HG02759 (cell line): ENCODE results near the gene CDC20.

Experiments
- ATAC-seq: cut with Tn5 transposase; IDR thresholded peaks from one replicate; pipeline ENCODE4 v1.9.1; 2021; ENCODE audit warnings: mild to moderate bottlenecking, moderate library complexity; ENCODE audit not compliant: unreplicated experiment

Gene CDC20

GRCh38 chr1:43358746-43359693 lies at the start of gene CDC20:
Gene CDC20 (plus strand): TSS chr1:43358981. CDS start chr1:43359216, 235 bp downstream.
- peak; percentile 97 for ATAC-seq

- ATAC-seq = no peak
Measured at GRCh38 chr1:43309405-43310025, 49.3 kb upstream of the CDC20 start.

DNA sequence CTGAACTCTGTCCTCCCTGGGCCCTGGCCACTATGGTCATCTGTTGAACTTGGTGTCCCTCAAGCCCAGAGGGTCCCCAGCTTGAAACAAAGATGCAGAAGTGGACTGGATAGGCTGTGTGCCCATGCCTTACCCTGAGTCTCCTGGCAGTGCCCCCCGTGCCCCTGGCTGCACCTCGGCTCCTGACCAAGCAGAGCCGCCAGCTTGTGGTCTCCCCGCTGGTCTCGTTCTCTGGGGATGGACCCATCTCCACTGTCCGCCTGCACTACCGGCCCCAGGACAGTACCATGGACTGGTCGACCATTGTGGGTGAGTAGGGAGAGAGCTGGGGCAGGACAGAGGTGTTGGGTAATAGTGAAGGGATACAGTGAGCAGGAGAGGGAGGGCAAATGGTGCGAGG lies 47.3 kb upstream of the CDC20 start:
- ATAC-seq = no peak

- no peak for ATAC-seq
Measured at GRCh38 chr1:43312212-43312623, 46.6 kb upstream of the CDC20 start.

DNA sequence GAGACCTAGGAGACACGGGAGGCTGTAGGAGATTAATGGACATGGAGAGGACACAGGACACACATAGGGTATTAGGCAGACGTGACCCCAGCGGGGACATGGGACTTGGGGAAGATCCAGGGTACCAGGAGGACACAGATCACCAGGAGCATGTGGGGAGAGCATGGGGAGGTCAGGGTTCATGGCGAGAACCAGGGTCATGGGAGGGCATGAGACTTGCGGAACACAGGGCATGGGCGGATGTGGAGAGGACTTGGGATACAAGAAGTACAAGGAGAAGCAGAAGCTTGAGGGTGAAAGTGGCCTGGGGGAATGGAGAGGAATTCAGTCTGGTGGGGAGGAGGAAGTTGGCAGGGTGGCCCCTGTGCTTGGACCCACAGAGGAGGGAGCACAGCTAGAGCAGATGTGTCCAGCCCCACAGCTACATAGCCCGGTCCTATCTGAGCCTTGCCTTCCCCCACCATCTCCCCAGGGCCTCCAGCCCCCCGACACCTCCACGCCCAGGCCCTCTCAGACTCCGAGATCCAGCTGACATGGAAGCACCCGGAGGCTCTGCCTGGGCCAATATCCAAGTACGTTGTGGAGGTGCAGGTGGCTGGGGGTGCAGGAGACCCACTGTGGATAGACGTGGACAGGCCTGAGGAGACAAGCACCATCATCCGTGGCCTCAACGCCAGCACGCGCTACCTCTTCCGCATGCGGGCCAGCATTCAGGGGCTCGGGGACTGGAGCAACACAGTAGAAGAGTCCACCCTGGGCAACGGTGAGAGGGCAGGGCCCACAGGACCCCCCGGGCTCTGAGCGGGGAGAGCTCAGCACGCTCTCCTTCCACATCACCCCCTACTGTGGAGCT lies 45.9 kb upstream of the CDC20 start:
- no peak for ATAC-seq

GRCh38 chr1:43313771-43314170 lies 45.0 kb upstream of the CDC20 start:
- no peak for ATAC-seq

- no peak for ATAC-seq
Measured at GRCh38 chr1:43314233-43314632, 44.5 kb upstream of the CDC20 start.

DNA sequence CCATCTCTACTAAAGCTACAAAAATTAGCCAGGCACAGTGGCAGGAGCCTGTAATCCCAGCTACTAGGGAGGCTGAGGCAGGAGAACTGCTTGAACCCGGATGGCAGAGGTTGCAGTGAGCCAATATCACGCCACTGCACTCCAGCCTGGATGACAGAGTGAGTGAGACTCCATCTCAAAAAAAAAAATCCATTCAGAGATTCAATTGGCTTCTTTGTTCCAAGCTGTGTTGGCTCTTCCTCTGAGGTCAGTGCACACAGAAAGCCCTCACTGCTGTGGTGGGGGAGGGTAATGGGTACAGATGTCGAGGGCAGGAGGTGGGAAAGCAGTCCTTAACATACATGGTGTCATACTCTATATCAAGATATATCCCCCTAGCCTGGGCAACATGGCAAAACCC lies 43.3 kb upstream of the CDC20 start:
- no peak for ATAC-seq

DNA sequence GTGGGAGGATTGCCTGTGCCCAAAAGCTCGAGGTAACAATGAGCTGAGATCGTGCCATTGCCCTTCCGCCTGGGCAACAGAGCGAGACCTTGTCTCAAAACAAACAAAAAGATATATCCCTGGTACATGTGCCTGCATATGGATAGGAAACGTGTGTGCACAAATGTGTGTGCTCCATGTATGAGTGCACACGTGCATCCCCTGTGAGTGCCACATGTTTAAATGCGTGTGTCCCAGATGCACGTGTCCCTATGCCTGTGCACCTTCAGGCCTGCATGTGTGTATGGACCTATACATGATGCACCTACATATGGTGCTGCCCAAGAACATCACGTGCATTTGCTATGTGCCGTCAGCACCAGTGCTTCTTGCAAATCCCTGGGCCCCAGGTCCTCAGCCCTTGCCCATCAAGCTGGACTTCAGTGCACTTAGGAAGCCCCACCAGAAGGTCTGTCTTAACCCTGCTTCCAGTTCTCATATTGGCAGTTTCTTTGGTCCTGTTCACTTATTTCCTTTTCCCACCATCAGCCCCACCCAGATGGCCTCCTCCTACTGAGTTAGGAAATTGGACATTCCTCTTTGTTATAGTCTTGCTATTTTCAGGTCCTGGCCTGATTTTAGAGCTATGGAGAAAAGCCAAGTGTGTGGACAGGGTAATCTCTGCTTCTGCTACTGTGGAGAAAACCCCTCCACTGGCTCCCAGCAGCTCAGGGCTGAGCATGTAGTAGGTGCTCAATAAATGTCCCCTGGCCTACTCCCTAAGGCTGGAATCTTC lies 42.6 kb upstream of the CDC20 start:
- ATAC-seq = no peak

DNA sequence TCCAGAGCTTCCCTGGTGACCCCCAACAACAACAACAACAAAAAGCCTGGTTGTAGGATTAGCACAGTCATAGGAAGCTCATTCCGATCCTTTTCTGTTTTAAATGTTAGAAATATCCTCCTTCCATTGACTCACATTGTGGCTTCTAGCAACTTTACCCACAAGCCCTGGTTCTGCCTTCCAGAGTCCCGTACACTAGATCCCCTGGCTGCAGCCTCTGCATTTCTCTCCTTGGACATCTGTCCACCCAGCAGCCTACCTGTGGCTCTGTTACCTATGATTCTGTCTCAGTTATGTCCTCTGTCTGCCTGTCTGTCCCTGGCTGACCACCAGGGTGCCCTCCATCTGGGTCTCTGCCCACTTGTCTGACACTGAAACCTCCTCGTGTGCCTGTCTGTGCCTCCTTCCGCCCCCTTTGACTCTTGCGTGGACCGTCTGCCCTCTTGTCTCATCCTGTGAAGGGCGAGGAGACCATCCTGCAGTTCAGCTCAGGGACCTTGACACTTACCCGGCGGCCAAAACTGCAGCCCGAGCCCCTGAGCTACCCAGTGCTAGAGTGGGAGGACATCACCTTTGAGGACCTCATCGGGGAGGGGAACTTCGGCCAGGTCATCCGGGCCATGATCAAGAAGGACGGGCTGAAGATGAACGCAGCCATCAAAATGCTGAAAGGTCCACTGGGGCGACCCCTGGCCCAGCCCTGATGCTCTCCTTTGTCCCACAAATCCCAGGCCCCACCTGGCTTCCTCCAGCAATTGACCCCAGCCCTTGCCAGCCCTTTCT lies 41.9 kb upstream of the CDC20 start:
- ATAC-seq = no peak

- no peak for ATAC-seq
Measured at GRCh38 chr1:43317817-43318471, 40.8 kb upstream of the CDC20 start.

- no peak for ATAC-seq
Measured at GRCh38 chr1:43318831-43319230, 40.0 kb upstream of the CDC20 start.

DNA sequence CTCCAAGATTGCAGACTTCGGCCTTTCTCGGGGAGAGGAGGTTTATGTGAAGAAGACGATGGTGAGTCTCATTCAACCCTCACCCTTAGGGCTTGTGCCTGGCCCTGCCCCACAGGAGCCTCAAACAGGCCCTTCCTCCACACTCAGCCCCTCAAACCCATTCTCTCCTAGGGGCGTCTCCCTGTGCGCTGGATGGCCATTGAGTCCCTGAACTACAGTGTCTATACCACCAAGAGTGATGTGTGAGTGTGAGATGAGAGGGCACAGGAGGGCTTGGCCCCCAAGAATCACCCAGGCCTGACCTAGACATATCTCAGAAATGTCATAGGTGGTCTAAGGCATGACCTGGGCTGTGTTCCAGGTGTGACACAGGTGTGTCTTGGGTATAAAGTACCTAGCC lies 39.5 kb upstream of the CDC20 start:
- no peak for ATAC-seq

DNA sequence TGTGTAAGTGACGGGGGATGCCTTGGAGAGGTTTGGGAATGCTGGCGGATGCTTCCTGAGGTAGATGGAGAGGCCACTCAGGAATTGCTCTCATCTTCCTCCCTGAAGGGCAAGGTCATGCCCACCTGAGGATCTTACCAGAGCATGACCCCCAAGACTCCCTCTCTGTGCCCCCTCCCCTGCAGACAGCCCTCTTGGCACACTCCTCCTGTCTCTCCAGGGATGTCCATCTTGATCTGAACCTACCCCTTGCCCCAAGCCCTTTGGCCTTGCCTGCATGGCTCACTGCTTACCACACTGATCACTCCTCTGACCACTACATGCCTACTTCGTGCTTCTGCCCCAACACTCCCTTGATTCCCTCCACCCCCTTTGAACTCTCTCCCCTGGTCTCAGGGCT lies 39.0 kb upstream of the CDC20 start:
- ATAC-seq = no peak

DNA sequence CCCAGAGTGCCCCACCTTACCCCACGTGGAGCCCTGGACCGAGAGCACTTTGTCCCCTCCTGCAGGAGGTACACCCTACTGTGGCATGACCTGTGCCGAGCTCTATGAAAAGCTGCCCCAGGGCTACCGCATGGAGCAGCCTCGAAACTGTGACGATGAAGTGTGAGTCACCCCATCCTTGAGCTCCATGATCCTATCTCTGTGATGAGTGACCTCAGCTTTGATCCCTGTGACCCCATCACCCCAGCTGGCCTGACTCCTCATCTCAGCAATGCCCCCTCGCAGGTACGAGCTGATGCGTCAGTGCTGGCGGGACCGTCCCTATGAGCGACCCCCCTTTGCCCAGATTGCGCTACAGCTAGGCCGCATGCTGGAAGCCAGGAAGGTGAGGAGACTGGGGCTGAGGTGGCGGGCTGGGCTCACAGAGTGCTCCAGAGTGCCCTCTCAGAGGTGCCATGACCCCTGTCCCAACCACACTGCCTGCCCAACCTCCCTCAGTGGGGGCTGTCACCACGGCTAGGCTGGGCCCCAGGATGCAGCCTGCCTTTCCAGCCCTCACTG lies 37.4 kb upstream of the CDC20 start:
- ATAC-seq = no peak

DNA sequence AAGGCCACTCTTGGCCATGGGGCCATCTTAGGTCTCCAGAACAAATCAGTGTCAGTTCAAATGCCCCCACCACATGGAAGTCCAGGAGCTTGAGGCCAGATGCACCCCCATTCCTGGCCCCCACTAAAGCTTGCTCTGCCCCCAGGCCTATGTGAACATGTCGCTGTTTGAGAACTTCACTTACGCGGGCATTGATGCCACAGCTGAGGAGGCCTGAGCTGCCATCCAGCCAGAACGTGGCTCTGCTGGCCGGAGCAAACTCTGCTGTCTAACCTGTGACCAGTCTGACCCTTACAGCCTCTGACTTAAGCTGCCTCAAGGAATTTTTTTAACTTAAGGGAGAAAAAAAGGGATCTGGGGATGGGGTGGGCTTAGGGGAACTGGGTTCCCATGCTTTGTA lies 36.3 kb upstream of the CDC20 start:
- no peak for ATAC-seq

GRCh38 chr1:43324810-43325209 lies 34.0 kb upstream of the CDC20 start:
- ATAC-seq = no peak

- no peak for ATAC-seq
Measured at GRCh38 chr1:43325381-43325780, 33.4 kb upstream of the CDC20 start.
